Effector memory CD8-positive, alpha-beta T cell (primary cell): ENCODE measurements around the gene NTM.

ENCODE experiments used
- ATAC-seq: fragments of 150-1000 bp; cut with Tn5 transposase; replicated peaks from 2 replicates; pipeline ENCODE4 v1.10.0; 2021; ENCODE audit warnings: mild to moderate bottlenecking, moderate library complexity
- DNase-seq, 3 experiments: peaks; one replicate each; pipeline ENCODE4 v3.0.0; 2021
- H3K27ac Mint-ChIP-seq, 2 donors: one replicate each; pipeline ENCODE4 v1.8.0; 2022; ENCODE audit warnings: mild to moderate bottlenecking in 2 of 2, mixed read lengths in 2 of 2, moderate library complexity in 2 of 2
- H3K27me3 Mint-ChIP-seq, 2 donors: one replicate each; pipeline ENCODE4 v1.8.0; 2022; ENCODE audit warnings: mixed read lengths in 2 of 2
- H3K36me3 Mint-ChIP-seq: one replicate; pipeline ENCODE4 v1.8.0; 2022; ENCODE audit warnings: mild to moderate bottlenecking, moderate library complexity, mixed read lengths; ENCODE audit not compliant: insufficient read depth
- H3K4me1 Mint-ChIP-seq, 2 donors: one replicate each; pipeline ENCODE4 v1.8.0; 2022; ENCODE audit warnings: low read depth in 2 of 2, mixed read lengths in 2 of 2
- H3K4me3 Mint-ChIP-seq, 2 donors: one replicate each; pipeline ENCODE4 v1.8.0; 2022; ENCODE audit warnings: mild to moderate bottlenecking in 2 of 2, mixed read lengths in 2 of 2, moderate library complexity in 2 of 2
- H3K9me3 Mint-ChIP-seq, 2 donors: one replicate each; pipeline ENCODE4 v1.8.0; 2022; ENCODE audit warnings: mixed read lengths in 2 of 2

The NTM gene

GRCh38 chr11:131549099-131549498 is 178.7 kb downstream of the NTM start:
- H3K4me1 Mint-ChIP-seq, result peaks cover 0 to 2% of the 10 kb centered on the region in 2 donors

GRCh38 chr11:131549770-131550169 is 179.4 kb downstream of the NTM start:
- Mint-ChIP-seq H3K4me3 (no peak overlapping the region), H3K27me3 (no peaks in the 10 kb centered on the region), H3K9me3 (peaks cover 10 to 24% of the 10 kb centered on the region in 2 donors), H3K27ac (no peak overlapping the region), H3K36me3 (no peaks in the 10 kb centered on the region), H3K4me1 (peaks cover 0 to 2% of the 10 kb centered on the region in 2 donors)
- DNase-seq (no peak), ATAC-seq (no peak)

More at GRCh38 chr11:131549099-131549498, 178.7 kb downstream of the NTM start:
- H3K36me3 Mint-ChIP-seq, result no peaks in the 10 kb centered on the region
- H3K4me3 Mint-ChIP-seq, result no peak overlapping the region
- H3K27ac Mint-ChIP-seq, result no peak overlapping the region
- ATAC-seq, result no peak
- no peaks in the 10 kb centered on the region for H3K27me3 Mint-ChIP-seq
- H3K9me3 Mint-ChIP-seq, result peaks cover 10 to 24% of the 10 kb centered on the region in 2 donors
- DNase-seq, result no peak

- no peak for ATAC-seq
- no peaks in the 10 kb centered on the region for H3K4me1 Mint-ChIP-seq
- H3K27me3 Mint-ChIP-seq, result no peaks in the 10 kb centered on the region
- no peak for DNase-seq
- no peak overlapping the region for H3K4me3 Mint-ChIP-seq
- H3K36me3 Mint-ChIP-seq, result peaks cover 3% of the 10 kb centered on the region
- no peak overlapping the region for H3K27ac Mint-ChIP-seq
- H3K9me3 Mint-ChIP-seq, result peaks cover 5 to 12% of the 10 kb centered on the region in 2 donors
Measured at GRCh38 chr11:131560287-131560686, 189.9 kb downstream of the NTM start.

GRCh38 chr11:131561501-131561900 is 191.1 kb downstream of the NTM start:
- no peaks in the 10 kb centered on the region for H3K4me1 Mint-ChIP-seq
- H3K27me3 Mint-ChIP-seq, result no peaks in the 10 kb centered on the region
- H3K4me3 Mint-ChIP-seq, result no peak overlapping the region
- DNase-seq (no peak), ATAC-seq (no peak)
- H3K9me3 Mint-ChIP-seq, result peaks cover 5 to 18% of the 10 kb centered on the region in 2 donors
- no peak overlapping the region for H3K27ac Mint-ChIP-seq
- H3K36me3 Mint-ChIP-seq, result peaks cover 3% of the 10 kb centered on the region

- Mint-ChIP-seq H3K36me3 (peaks cover 3% of the 10 kb centered on the region), H3K4me1 (no peaks in the 10 kb centered on the region), H3K27me3 (no peaks in the 10 kb centered on the region), H3K9me3 (peaks cover 6 to 22% of the 10 kb centered on the region in 2 donors), H3K27ac (no peak overlapping the region), H3K4me3 (no peak overlapping the region)
- ATAC-seq (no peak), DNase-seq (no peak)
Measured at GRCh38 chr11:131561972-131562371, 191.6 kb downstream of the NTM start.

GRCh38 chr11:131568318-131568717 is 197.9 kb downstream of the NTM start:
- no peaks in the 10 kb centered on the region for H3K4me1 Mint-ChIP-seq
- peaks cover 2 to 16% of the 10 kb centered on the region in 2 donors for H3K9me3 Mint-ChIP-seq
- no peak overlapping the region for H3K4me3 Mint-ChIP-seq
- DNase-seq (no peak), ATAC-seq (no peak)
- H3K27ac Mint-ChIP-seq, result no peak overlapping the region
- no peaks in the 10 kb centered on the region for H3K36me3 Mint-ChIP-seq
- H3K27me3 Mint-ChIP-seq, result no peaks in the 10 kb centered on the region

- ATAC-seq (no peak), DNase-seq (no peak)
- H3K4me3 Mint-ChIP-seq, result no peak overlapping the region
- peaks cover 3 to 4% of the 10 kb centered on the region in 2 donors for H3K9me3 Mint-ChIP-seq
- H3K27me3 Mint-ChIP-seq, result no peaks in the 10 kb centered on the region
- H3K27ac Mint-ChIP-seq, result no peak overlapping the region
- H3K36me3 Mint-ChIP-seq, result no peaks in the 10 kb centered on the region
- H3K4me1 Mint-ChIP-seq, result no peaks in the 10 kb centered on the region
Measured at GRCh38 chr11:131571571-131571970, 201.2 kb downstream of the NTM start.

- Mint-ChIP-seq H3K27me3 (no peaks in the 10 kb centered on the region), H3K36me3 (no peaks in the 10 kb centered on the region), H3K4me1 (no peaks in the 10 kb centered on the region), H3K9me3 (peaks cover 0 to 2% of the 10 kb centered on the region in 2 donors), H3K27ac (no peak overlapping the region), H3K4me3 (no peak overlapping the region)
- ATAC-seq, result no peak
- DNase-seq, result no peak
Measured at GRCh38 chr11:131572423-131572822, 202.0 kb downstream of the NTM start.

- H3K27me3 Mint-ChIP-seq, result peaks cover 0 to 6% of the 10 kb centered on the region in 2 donors
- peaks cover 0 to 12% of the 10 kb centered on the region in 2 donors for H3K9me3 Mint-ChIP-seq
- no peak for DNase-seq
- H3K27ac Mint-ChIP-seq, result no peak overlapping the region
- H3K36me3 Mint-ChIP-seq, result no peaks in the 10 kb centered on the region
- H3K4me1 Mint-ChIP-seq, result no peaks in the 10 kb centered on the region
- no peak overlapping the region for H3K4me3 Mint-ChIP-seq
- ATAC-seq, result no peak
Measured at GRCh38 chr11:131579932-131580387, 209.5 kb downstream of the NTM start.

- Mint-ChIP-seq H3K27me3 (peaks cover 0 to 6% of the 10 kb centered on the region in 2 donors), H3K4me3 (no peak overlapping the region), H3K36me3 (no peaks in the 10 kb centered on the region), H3K9me3 (peaks cover 0 to 13% of the 10 kb centered on the region in 2 donors), H3K4me1 (no peaks in the 10 kb centered on the region), H3K27ac (no peak overlapping the region)
- no peak for DNase-seq
- no peak for ATAC-seq
Measured at GRCh38 chr11:131580476-131580875, 210.1 kb downstream of the NTM start.

GRCh38 chr11:131581046-131581445 is 210.6 kb downstream of the NTM start:
- H3K36me3 Mint-ChIP-seq, result no peaks in the 10 kb centered on the region
- peaks cover 0 to 6% of the 10 kb centered on the region in 2 donors for H3K27me3 Mint-ChIP-seq
- H3K4me3 Mint-ChIP-seq, result no peak overlapping the region
- no peak for DNase-seq
- peaks cover 2 to 19% of the 10 kb centered on the region in 2 donors for H3K9me3 Mint-ChIP-seq
- no peak overlapping the region for H3K27ac Mint-ChIP-seq
- no peaks in the 10 kb centered on the region for H3K4me1 Mint-ChIP-seq
- no peak for ATAC-seq

- DNase-seq, result no peak
- Mint-ChIP-seq H3K27ac (no peak overlapping the region), H3K9me3 (peaks cover 2 to 19% of the 10 kb centered on the region in 2 donors), H3K27me3 (peaks cover 0 to 6% of the 10 kb centered on the region in 2 donors), H3K4me1 (no peaks in the 10 kb centered on the region), H3K36me3 (no peaks in the 10 kb centered on the region), H3K4me3 (no peak overlapping the region)
- no peak for ATAC-seq
Measured at GRCh38 chr11:131582021-131582525, 211.7 kb downstream of the NTM start.

GRCh38 chr11:131583421-131583820 is 213.0 kb downstream of the NTM start:
- DNase-seq (no peak), ATAC-seq (no peak)
- Mint-ChIP-seq H3K36me3 (no peaks in the 10 kb centered on the region), H3K4me3 (no peak overlapping the region), H3K9me3 (peaks cover 2 to 19% of the 10 kb centered on the region in 2 donors), H3K27me3 (peaks cover 0 to 6% of the 10 kb centered on the region in 2 donors), H3K4me1 (no peaks in the 10 kb centered on the region), H3K27ac (no peak overlapping the region)

- ATAC-seq (no peak), DNase-seq (no peak)
- no peaks in the 10 kb centered on the region for H3K4me1 Mint-ChIP-seq
- no peak overlapping the region for H3K27ac Mint-ChIP-seq
- peaks cover 0 to 6% of the 10 kb centered on the region in 2 donors for H3K27me3 Mint-ChIP-seq
- peaks cover 2 to 16% of the 10 kb centered on the region in 2 donors for H3K9me3 Mint-ChIP-seq
- H3K36me3 Mint-ChIP-seq, result no peaks in the 10 kb centered on the region
- H3K4me3 Mint-ChIP-seq, result no peak overlapping the region
Measured at GRCh38 chr11:131583938-131584337, 213.5 kb downstream of the NTM start.
